Measurements from ENCODE around the gene MIXL1. TPM values are rescaled to one million over a fixed set of nuclear protein-coding genes. Genes with fewer than 3 reads are reported as not detected.
"Not testable (repeated sequence)": the region's sequence is repeated elsewhere in the genome, so short reads cannot be mapped to it uniquely, and the experiment has no call there.

The MIXL1 gene
- total RNA-seq, result not detected

DNA sequence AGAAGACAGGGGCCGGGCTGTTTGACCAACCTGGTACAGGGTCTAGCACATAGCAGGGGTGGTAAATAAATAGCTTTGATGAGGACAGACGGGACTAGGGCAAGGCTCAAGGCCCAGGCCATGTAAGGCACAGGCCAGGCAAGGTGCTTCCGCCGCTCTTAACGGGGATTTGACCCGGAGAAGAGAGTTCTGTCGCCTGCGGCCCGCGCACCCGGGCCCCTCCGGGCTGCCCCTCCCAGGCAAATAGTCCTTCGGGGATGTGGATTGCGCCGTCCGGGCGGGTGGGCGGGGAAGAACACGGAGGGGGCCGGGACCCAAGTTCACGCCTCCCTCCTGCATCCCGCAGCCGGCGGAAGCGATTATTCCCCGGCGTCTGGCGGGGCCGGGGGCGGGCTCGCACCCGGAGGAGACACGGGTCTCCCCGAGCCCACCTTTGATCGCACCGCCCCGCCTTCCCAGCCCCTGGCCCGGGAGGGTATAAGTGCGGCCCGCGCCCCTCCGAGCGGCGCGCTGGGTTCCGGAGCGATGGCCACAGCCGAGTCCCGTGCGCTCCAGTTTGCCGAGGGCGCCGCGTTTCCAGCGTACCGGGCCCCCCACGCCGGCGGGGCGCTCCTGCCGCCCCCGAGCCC is at the start of gene MIXL1:
TSS of gene MIXL1 (plus strand) at position 508 of the 629 bp plus-strand sequence. CDS start at position 526, 18 bp downstream.
- no peak for DNase-seq

GRCh38 chr1:226176870-226177269 is 46.6 kb upstream of the MIXL1 start:
- DNase-seq, result no peak

DNA sequence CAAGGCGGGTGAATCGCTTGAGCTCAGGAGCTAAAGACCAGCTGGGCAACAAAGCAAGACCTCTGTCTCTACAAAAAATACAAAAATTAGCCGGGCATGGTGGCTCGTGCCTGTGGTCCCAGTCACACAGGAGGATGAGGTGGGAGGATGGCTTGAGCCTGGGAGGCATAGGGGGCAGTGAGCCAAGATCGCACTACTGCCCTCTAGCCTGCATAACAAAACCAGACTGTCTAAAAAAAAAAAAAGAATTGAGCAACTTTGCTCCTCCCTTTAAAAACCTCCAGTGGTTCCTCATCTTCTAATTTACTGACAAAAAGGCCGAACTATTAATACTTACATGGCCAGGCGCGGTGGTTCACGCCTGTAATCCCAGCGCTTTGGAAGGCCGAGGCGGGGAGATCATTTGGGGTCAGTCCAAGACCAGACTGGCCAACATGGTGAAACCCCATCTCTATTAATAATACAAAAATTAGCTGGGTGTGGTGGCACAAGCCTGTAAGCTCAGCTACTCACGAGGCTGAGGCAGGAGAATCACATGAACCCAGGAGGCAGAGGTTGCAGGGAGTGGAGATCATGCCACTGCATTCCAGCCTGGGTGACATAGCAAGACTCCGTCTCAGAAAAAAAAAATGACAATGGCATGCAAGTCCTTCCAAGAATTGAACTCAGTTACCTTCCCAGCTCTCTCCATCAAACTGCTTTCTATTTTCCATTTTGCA is 41.3 kb upstream of the MIXL1 start:
- no peak for DNase-seq

- no peak for DNase-seq
Observed at GRCh38 chr1:226185141-226186036, 38.1 kb upstream of the MIXL1 start.

DNA sequence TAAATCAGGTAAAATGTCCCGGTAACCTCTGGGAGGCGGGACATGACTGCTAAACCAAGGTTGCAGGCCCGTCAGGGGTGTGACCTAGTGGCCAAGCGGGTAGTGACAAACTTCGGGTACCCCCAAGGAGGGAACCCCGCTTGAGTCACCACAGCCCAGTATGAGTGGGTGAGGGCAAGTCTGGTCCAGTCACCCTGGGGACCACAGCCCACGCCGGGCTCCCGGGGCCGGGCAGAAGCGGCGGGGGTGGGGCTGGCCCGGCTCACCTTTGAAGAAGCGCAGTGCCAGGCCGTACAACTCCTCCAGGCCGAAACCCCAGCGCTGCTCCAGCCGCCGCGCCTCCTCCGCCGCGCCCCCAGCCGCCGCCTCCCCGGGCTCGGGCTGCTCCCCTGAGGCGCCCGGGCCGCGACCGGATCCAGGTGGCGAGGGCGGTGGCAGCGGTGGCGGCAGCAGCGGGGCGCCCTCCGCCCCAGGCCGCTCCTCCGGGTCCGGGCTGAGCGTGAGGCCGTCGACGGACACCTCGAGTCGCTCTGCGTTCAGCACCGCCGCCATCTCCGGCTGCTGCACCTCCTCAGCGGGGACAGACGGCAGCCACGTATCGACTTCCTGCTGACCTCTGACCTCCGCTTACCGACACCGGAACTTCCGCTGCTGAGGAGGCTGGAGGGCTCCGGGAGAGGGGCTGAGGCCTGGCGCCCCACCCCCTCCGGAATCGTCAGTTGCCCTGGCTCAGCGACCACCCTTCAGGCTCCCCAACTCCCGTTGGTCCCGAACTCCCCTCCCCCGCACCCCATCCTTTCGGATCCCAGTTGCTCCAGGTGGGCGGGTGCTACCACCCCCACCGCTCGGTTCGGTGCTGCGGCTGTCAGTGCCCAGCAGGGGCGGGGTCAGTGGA is 37.1 kb upstream of the MIXL1 start, which contains the start of gene ACBD3:
TSS of gene ACBD3 (minus strand) at position 618 of the 895 bp plus-strand sequence. CDS start at position 552, 66 bp downstream.
- DNase-seq, result peak; percentile 86

GRCh38 chr1:226187019-226187322 is 36.5 kb upstream of the MIXL1 start:
- DNase-seq, result no peak

DNA sequence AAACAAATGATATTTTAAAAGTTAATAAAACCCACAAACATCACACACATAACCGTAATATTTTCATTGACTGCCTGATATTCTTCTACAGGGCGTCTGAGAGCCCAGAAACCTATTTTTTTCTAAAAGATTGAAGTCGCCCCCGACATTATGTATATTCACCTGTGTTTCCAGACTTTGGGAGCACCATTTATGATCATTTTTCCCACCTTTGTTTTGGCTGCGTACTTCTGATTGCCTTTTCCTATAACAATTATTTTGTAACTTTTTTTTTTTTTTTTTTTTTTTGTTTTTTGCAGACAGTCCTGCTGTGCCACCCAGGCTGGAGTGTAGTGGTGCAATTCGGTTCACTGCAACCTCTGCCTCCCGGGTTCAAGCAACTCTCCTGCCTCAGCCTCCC is 36.1 kb upstream of the MIXL1 start:
- no peak for DNase-seq

DNA sequence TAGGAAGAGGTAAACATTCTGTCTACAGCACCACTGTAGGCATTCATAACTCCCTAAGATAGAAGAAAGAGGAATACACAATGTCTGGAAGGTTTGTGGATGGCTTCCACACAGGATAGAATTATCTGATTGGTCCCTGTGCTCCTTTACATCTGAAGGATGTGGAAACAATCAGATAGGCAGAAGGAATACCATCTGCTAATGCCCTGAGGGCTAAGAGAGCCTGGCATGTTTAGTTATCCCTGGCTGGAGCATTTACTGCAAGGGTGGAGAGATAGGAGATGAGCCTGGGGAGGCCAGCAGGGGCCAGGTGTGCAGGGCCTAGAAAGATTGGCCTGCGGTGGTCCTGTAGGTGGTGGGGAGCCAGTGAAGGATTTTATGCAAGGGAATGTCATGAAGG is 28.3 kb upstream of the MIXL1 start:
- DNase-seq, result no peak

- no peak for DNase-seq
Observed at GRCh38 chr1:226199971-226200370, 23.5 kb upstream of the MIXL1 start.

GRCh38 chr1:226201029-226201593 is 22.4 kb upstream of the MIXL1 start:
- DNase-seq, result no peak

- no peak for DNase-seq
Observed at GRCh38 chr1:226202246-226202645, 21.2 kb upstream of the MIXL1 start.

- DNase-seq, result not testable (repeated sequence)
Observed at GRCh38 chr1:226202666-226203065, 20.8 kb upstream of the MIXL1 start.

GRCh38 chr1:226203240-226203639 is 20.2 kb upstream of the MIXL1 start:
- no peak for DNase-seq

GRCh38 chr1:226203655-226204054 is 19.8 kb upstream of the MIXL1 start:
- DNase-seq, result no peak

GRCh38 chr1:226204198-226204597 is 19.3 kb upstream of the MIXL1 start:
- DNase-seq, result no peak

DNA sequence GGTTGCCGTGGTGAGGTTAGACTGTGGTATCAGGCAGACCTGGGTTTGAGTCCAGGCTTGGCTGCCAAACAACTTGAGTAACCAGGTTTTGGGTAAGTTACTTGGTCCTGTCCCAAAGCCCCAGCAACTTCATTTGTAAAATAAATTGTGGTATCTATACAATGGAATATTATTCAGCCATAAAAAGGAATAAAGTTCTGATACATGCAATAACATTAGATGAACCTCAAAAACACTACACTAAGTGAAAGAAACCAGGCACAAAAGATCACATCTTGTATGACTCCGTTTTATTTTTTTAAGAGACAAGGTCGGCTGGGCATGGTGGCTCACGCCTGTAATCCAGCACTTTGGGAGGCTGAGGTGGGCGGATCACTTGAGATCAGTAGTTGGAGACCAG is 16.4 kb upstream of the MIXL1 start:
- no peak for DNase-seq

DNA sequence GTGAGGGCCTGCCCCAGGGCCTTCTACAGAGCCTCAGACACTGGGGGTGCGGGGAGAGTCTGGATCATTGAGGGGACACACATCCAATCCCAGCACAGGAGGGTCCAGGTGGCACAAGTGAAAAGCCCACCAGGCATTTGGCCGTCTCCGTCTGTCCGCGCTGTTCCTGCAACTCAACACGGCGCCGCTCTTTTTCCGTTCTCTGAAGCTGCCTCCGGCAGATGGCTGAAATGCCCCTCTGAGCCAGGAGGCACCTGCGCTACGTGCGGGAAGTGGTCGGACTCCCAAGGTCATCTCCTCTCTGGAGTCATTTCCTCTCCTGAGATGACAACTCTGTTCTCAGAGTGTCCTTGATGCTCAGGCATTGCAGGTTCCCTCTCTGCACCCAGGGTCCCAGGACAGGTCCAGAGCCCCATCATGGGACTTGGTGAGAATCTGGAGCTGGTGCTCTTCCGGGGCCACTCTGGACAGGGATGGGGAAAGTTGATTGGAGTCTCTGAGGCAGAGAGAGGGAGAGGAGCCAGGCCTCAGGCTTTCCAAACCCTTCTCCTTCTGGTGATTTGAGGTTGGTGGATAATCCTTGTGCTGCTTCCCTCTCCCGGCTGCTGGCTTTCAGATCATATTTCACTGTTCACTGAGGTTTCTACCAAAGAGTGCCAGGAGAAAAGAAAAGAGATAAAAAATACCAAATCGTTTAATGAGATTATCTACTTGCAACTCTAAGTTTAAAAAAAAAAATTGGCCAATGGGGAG is 14.0 kb upstream of the MIXL1 start:
- DNase-seq, result no peak

- DNase-seq, result no peak
Observed at GRCh38 chr1:226210571-226211176, 12.8 kb upstream of the MIXL1 start.

GRCh38 chr1:226211181-226211821 is 12.2 kb upstream of the MIXL1 start:
- DNase-seq, result no peak

GRCh38 chr1:226212545-226212944 is 10.9 kb upstream of the MIXL1 start:
- DNase-seq, result no peak

All from skin of body (tissue), 2 donors.